NCI-H2196 (cell line): Measurements from ENCODE around the gene PCAT7.
"Not testable (repeated sequence)": the region's sequence is repeated elsewhere in the genome, so short reads cannot be mapped to it uniquely, and the experiment has no call there.

Experiments used
- DNase-seq: peaks from one replicate; lab custom pipeline; 2025; ENCODE audit not compliant: unreplicated experiment; lab: John Stamatoyannopoulos, UW

PCAT7 gene

GRCh38 chr9:94560237-94560636 is 5.4 kb downstream of the PCAT7 start:
- no peak for DNase-seq

GRCh38 chr9:94563548-94563947 is 8.7 kb downstream of the PCAT7 start:
- DNase-seq: no peak

GRCh38 chr9:94564279-94564678 is 9.4 kb downstream of the PCAT7 start:
- DNase-seq: not testable (repeated sequence)

GRCh38 chr9:94566550-94566949 is 11.7 kb downstream of the PCAT7 start:
- no peak for DNase-seq

- no peak for DNase-seq
Observed at GRCh38 chr9:94567271-94567670, 12.4 kb downstream of the PCAT7 start.

- DNase-seq: no peak
Observed at GRCh38 chr9:94568250-94568889, 13.5 kb downstream of the PCAT7 start.

GRCh38 chr9:94568972-94569712 is 14.3 kb downstream of the PCAT7 start:
- DNase-seq: no peak

GRCh38 chr9:94576131-94576530 is 21.2 kb downstream of the PCAT7 start:
- DNase-seq: no peak

GRCh38 chr9:94577036-94577435 is 22.2 kb downstream of the PCAT7 start:
- DNase-seq: no peak

- no peak for DNase-seq
Observed at GRCh38 chr9:94577571-94577970, 22.7 kb downstream of the PCAT7 start.

GRCh38 chr9:94581728-94582127 is 26.8 kb downstream of the PCAT7 start:
- no peak for DNase-seq

- no peak for DNase-seq
Observed at GRCh38 chr9:94584555-94584954, 29.7 kb downstream of the PCAT7 start.

GRCh38 chr9:94586316-94586715 is 31.4 kb downstream of the PCAT7 start:
- no peak for DNase-seq

GRCh38 chr9:94586814-94587213 is 31.9 kb downstream of the PCAT7 start:
- DNase-seq: no peak

- no peak for DNase-seq
Observed at GRCh38 chr9:94588681-94589080, 33.8 kb downstream of the PCAT7 start.

GRCh38 chr9:94591046-94591545 is 36.2 kb downstream of the PCAT7 start:
- not testable (repeated sequence) for DNase-seq

- DNase-seq: no peak
Observed at GRCh38 chr9:94591876-94592275, 37.0 kb downstream of the PCAT7 start.

GRCh38 chr9:94592683-94593082 is 37.8 kb downstream of the PCAT7 start:
- DNase-seq: not testable (repeated sequence)

GRCh38 chr9:94593459-94594345 is 38.8 kb downstream of the PCAT7 start, which contains the start of gene FBP2:
Gene FBP2 (minus strand): TSS chr9:94593824. CDS start chr9:94593726, 98 bp downstream.
- DNase-seq: no peak

GRCh38 chr9:94599102-94599501 is 44.2 kb downstream of the PCAT7 start:
- DNase-seq: no peak

GRCh38 chr9:94600258-94600657 is 45.4 kb downstream of the PCAT7 start:
- DNase-seq: no peak
